Panc1 (cell line): ENCODE measurements around the gene DGKD. TPM values are rescaled to one million over a fixed set of nuclear protein-coding genes. Genes with fewer than 3 reads are reported as not detected.
A peak's percentile ranks its signal among the peaks of the same experiment; 100 is the strongest.

Experiments
- ATAC-seq: fragments of 200-7000 bp; cut with Tn5 transposase; 2 replicates; pipeline ENCODE4 v1.9.1; 2020; ENCODE audit warnings: mild to moderate bottlenecking, moderate library complexity
- BruUV-seq: library from RNA; stranded (reverse); fragments of 400-500 nt; replicated peaks from 2 replicates; lab custom pipeline; 2021; lab: Mats Ljungman, UMichigan
- CTCF ChIA-PET: fragments of 300-600 bp; sonication (Branson Sonifier 250); formaldehyde crosslinking; loops from one replicate; lab custom pipeline; 2022; ENCODE audit warnings: antibody characterized with exemption; lab: Charles Lee
- POLR2A ChIA-PET: fragments of 300-600 bp; sonication (Branson Sonifier 250); formaldehyde crosslinking; loops from one replicate; lab custom pipeline; 2022; ENCODE audit warnings: antibody characterized with exemption; lab: Charles Lee
- DNase-seq: peaks from one replicate; pipeline ENCODE4 v3.0.0-alpha.2; 2010; ENCODE audit warnings: low read depth, low spot score
- H3K27ac ChIP-seq: 2 replicates; pipeline ENCODE4 v1.5.1; 2011; ENCODE audit warnings: mild to moderate bottlenecking, low read length, inconsistent platforms
- H3K27me3 ChIP-seq: fragments of 200-500 bp; sonication (Bioruptor generic); 2 replicates; pipeline ENCODE4 v1.6.0; 2014; ENCODE audit warnings: low read length, inconsistent platforms; ENCODE audit not compliant: control insufficient read depth, insufficient read depth
- H3K36me3 ChIP-seq: fragments of 200-500 bp; sonication (Bioruptor generic); 2 replicates; pipeline ENCODE4 v1.5.1; 2014; ENCODE audit warnings: inconsistent platforms, mild to moderate bottlenecking, low read length, moderate library complexity; ENCODE audit not compliant: control insufficient read depth, insufficient read depth
- H3K4me1 ChIP-seq: 2 replicates; pipeline ENCODE4 v1.5.1; 2011; ENCODE audit warnings: inconsistent platforms, mild to moderate bottlenecking, low read length, moderate library complexity; ENCODE audit not compliant: control insufficient read depth, insufficient read depth
- H3K4me3 ChIP-seq, 2 experiments: 2 replicates each; pipeline ENCODE4 v1.5.1; 2011 to 2012; ENCODE audit warnings: low read depth in 2 of 2, low read length in 2 of 2, mild to moderate bottlenecking in 2 of 2, inconsistent platforms in 1 of 2, moderate library complexity in 1 of 2
- H3K9me3 ChIP-seq: fragments of 200-500 bp; sonication (Bioruptor generic); 2 replicates; pipeline ENCODE4 v1.5.1; 2014; ENCODE audit warnings: low read depth, mild to moderate bottlenecking, inconsistent platforms, low read length, moderate library complexity; ENCODE audit not compliant: control insufficient read depth, insufficient read depth
- POLR2AphosphoS5 ChIP-seq: IDR thresholded peaks from 2 replicates; pipeline ENCODE4 v1.6.1; 2012; ENCODE audit warnings: mild to moderate bottlenecking, low read depth, low read length, moderate library complexity
- SIN3A ChIP-seq: IDR thresholded peaks from 2 replicates; pipeline ENCODE4 v1.6.1; 2012; ENCODE audit warnings: low read depth, mild to moderate bottlenecking, low read length, moderate library complexity, borderline replicate concordance; ENCODE audit not compliant: insufficient read depth
- TCF7L2 ChIP-seq: IDR thresholded peaks from 2 replicates; pipeline ENCODE4 v1.6.1; 2011; ENCODE audit warnings: mild to moderate bottlenecking, low read depth, low read length, inconsistent platforms
- in situ Hi-C: cut with HindIII; loops from 2 replicates; pipeline ENCODE4 v1.10.0; 2016; ENCODE audit warnings: low sequenced_read_pairs, low pct_unique_long_range_greater_than_20kb
- intact Hi-C: fragments of 100-400 bp; cut with micrococcal nuclease; formaldehyde crosslinking; loops from one replicate; pipeline ENCODE4 v1.10.0; 2022; ENCODE audit not compliant: unreplicated experiment
- total RNA-seq: library from RNA; stranded (reverse); gene quantifications from one replicate; pipeline ENCODE4 v1.2.1, GENCODE V29; 2021; ENCODE audit not compliant: unreplicated experiment
- TF ChIP-seq, protein P1 (sequence below), 2 experiments: IDR thresholded peaks; 2 replicates each; pipeline ENCODE4 v1.6.1; 2011 to 2012; ENCODE audit warnings: low read depth in 2 of 2, control low read depth in 1 of 2, low read length in 1 of 2, mild to moderate bottlenecking in 1 of 2, moderate library complexity in 1 of 2; ENCODE audit not compliant: insufficient read depth in 1 of 2
- TF ChIP-seq, protein P2 (sequence below): fragments of 450-650 bp; IDR thresholded peaks from 2 replicates; pipeline ENCODE4 v1.5.1; 2017; ENCODE audit warnings: mild to moderate bottlenecking

Gene DGKD
- total RNA-seq, 1 experiment from 2014 or later: 89.0 TPM

DNA sequence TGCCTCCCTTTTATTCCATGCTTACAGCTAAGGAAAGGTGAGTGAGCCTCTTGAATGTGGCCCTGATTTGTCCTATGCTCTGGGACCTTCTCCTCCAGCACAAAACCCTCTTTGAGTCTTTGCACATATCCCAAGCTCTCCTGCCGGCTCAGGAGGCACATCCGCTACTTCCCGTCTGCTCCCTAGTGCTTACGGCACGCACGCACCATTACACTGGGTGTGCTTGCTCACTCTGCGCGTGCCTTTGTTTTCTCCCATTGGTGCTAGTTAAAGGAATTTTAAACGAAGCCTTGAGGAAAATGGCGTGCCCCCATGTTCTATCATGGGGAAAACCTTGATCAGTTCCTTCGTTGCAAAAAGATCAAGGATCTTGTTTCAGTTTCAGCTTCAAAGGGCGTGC is 7.9 kb upstream of the DGKD start:
- Histone ChIP-seq H3K27ac (peak overlapping the region; percentile 97; the same call in 1 of the 2 replicates), H3K9me3 (no peaks in the 10 kb centered on the region), H3K36me3 (no peaks in the 10 kb centered on the region), H3K4me1 (peaks cover 33% of the 10 kb centered on the region), H3K27me3 (no peaks in the 10 kb centered on the region), H3K4me3 (no peak overlapping the region)
- ATAC-seq (no peak), DNase-seq (no peak)
- CTCF ChIA-PET: no interaction called here
- TF ChIP-seq, protein P1, sequence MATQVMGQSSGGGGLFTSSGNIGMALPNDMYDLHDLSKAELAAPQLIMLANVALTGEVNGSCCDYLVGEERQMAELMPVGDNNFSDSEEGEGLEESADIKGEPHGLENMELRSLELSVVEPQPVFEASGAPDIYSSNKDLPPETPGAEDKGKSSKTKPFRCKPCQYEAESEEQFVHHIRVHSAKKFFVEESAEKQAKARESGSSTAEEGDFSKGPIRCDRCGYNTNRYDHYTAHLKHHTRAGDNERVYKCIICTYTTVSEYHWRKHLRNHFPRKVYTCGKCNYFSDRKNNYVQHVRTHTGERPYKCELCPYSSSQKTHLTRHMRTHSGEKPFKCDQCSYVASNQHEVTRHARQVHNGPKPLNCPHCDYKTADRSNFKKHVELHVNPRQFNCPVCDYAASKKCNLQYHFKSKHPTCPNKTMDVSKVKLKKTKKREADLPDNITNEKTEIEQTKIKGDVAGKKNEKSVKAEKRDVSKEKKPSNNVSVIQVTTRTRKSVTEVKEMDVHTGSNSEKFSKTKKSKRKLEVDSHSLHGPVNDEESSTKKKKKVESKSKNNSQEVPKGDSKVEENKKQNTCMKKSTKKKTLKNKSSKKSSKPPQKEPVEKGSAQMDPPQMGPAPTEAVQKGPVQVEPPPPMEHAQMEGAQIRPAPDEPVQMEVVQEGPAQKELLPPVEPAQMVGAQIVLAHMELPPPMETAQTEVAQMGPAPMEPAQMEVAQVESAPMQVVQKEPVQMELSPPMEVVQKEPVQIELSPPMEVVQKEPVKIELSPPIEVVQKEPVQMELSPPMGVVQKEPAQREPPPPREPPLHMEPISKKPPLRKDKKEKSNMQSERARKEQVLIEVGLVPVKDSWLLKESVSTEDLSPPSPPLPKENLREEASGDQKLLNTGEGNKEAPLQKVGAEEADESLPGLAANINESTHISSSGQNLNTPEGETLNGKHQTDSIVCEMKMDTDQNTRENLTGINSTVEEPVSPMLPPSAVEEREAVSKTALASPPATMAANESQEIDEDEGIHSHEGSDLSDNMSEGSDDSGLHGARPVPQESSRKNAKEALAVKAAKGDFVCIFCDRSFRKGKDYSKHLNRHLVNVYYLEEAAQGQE (IDR thresholded peaks at IDR 0.05; ENCODE audit: insufficient read depth in 1 of 2, low read depth in 2 of 2, low read length in 1 of 2): no peak
- no peak for TF ChIP-seq TCF7L2
- TF ChIP-seq, protein P2, sequence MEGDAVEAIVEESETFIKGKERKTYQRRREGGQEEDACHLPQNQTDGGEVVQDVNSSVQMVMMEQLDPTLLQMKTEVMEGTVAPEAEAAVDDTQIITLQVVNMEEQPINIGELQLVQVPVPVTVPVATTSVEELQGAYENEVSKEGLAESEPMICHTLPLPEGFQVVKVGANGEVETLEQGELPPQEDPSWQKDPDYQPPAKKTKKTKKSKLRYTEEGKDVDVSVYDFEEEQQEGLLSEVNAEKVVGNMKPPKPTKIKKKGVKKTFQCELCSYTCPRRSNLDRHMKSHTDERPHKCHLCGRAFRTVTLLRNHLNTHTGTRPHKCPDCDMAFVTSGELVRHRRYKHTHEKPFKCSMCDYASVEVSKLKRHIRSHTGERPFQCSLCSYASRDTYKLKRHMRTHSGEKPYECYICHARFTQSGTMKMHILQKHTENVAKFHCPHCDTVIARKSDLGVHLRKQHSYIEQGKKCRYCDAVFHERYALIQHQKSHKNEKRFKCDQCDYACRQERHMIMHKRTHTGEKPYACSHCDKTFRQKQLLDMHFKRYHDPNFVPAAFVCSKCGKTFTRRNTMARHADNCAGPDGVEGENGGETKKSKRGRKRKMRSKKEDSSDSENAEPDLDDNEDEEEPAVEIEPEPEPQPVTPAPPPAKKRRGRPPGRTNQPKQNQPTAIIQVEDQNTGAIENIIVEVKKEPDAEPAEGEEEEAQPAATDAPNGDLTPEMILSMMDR: no peak
- TF ChIP-seq POLR2AphosphoS5: no peak
- no peak for TF ChIP-seq SIN3A
- intact Hi-C loops: no loop called here
- in situ Hi-C loops: loop anchor here (5.0 kb wide), 1 partner anchor 51 kb away; no protein-coding TSS in a partner anchor
- no TSS peak for BruUV-seq
- POLR2A ChIA-PET: interaction anchor here (0.6 to 0.7 kb wide), 2 partner anchors 10 to 315 kb away, joined by 3 read pairs; no protein-coding TSS in a partner anchor

DNA sequence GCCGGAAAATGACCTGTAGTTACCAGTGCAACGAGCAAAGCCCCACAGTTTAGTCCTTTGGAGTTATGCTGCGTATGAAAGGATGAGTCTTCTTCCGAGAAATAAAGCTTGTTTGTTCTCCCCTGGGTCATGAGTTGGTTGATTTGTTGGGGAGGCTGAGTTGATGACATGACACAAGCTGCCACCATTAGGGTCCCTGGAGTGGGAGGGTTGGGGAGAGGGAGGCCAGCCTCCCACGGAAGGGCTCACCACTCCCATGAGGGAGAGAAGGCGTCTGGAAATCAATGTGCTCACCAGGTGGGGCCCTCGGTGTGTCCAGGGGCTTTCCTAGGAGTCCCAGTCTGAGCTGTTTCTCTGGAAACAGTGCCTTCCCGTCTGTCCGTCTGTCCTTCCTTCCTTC is 7.4 kb upstream of the DGKD start:
- Histone ChIP-seq H3K4me3 (no peak overlapping the region), H3K4me1 (peaks cover 36% of the 10 kb centered on the region), H3K36me3 (no peaks in the 10 kb centered on the region), H3K27ac (peak overlapping the region; percentile 97), H3K27me3 (no peaks in the 10 kb centered on the region), H3K9me3 (no peaks in the 10 kb centered on the region)
- CTCF ChIA-PET: interaction anchor here (0.7 kb wide), 1 partner anchor 12 kb away, joined by 4 read pairs; no protein-coding TSS in a partner anchor
- in situ Hi-C loops: loop anchor here (5.0 kb wide), 1 partner anchor 50 kb away; no protein-coding TSS in a partner anchor
- intact Hi-C loops: no loop called here
- no TSS peak for BruUV-seq
- TF ChIP-seq SIN3A: no peak
- TF ChIP-seq, protein P2: no peak
- TF ChIP-seq, protein P1 (IDR thresholded peaks at IDR 0.05; ENCODE audit: insufficient read depth in 1 of 2, low read depth in 2 of 2, low read length in 1 of 2): no peak
- TF ChIP-seq TCF7L2: no peak
- no peak for TF ChIP-seq POLR2AphosphoS5
- POLR2A ChIA-PET: no interaction called here
- no peak for DNase-seq
- no peak for ATAC-seq
